BLaER1 treated with 17β-estradiol and CSF1 and Interleukin-3, amounts not matched to agents 10 nM and 100 nM (cell line): ENCODE measurements around the gene LYPD6.

Experiments used
- H3K27ac ChIP-seq, 11 experiments: shearing (Covaris generic); formaldehyde crosslinking; 2 replicates each; pipeline ENCODE4 v1.8.1; 2022
- H3K27me3 ChIP-seq, 11 experiments: shearing (Covaris generic); formaldehyde crosslinking; 2 replicates each; pipeline ENCODE4 v1.8.1; 2022
- H3K36me3 ChIP-seq, 11 experiments: shearing (Covaris generic); formaldehyde crosslinking; 2 replicates each; pipeline ENCODE4 v1.8.1; 2022
- H3K4me1 ChIP-seq, 10 experiments: shearing (Covaris generic); formaldehyde crosslinking; 2 replicates each; pipeline ENCODE4 v1.8.1; 2022
- H3K4me2 ChIP-seq, 11 experiments: shearing (Covaris generic); formaldehyde crosslinking; 2 replicates each; pipeline ENCODE4 v1.8.1; 2022
- H3K4me3 ChIP-seq, 10 experiments: shearing (Covaris generic); formaldehyde crosslinking; 2 replicates each; pipeline ENCODE4 v1.8.1; 2022
- H3K9ac ChIP-seq, 11 experiments: shearing (Covaris generic); formaldehyde crosslinking; 2 replicates each; pipeline ENCODE4 v1.8.1; 2022
- H3K9me3 ChIP-seq, 11 experiments: shearing (Covaris generic); formaldehyde crosslinking; replicated peaks in 1 of 11; 2 replicates each; pipeline ENCODE4 v1.8.1; 2022
- H4K20me1 ChIP-seq, 11 experiments: shearing (Covaris generic); formaldehyde crosslinking; 2 replicates each; pipeline ENCODE4 v1.8.1; 2022
- Cebpa-rat ChIP-seq, 11 experiments: shearing (Covaris generic); IDR thresholded peaks; 2 replicates each; pipeline ENCODE4 v1.8.1; 2022

LYPD6 gene

DNA sequence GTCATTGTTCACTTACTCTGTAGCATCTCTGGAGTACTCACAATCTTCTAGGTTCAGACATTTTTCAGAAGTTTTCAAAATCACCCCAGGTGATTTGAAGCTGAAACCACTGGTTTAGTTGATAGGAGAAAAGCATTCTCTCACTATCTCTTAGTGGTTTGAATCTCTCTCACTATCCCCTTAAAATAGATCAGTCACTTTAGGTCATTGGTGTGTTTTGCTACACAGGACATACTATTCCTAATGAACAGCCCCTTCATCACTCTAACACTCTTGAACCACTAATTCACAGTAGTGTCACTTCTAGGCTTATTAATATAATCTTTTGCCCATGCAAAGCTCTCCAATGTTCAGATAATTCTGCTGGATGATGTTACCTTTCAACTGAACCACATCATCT is 34.5 kb downstream of the LYPD6 start:
- Histone ChIP-seq H3K27me3 (no peaks in the 10 kb centered on the region), H3K9me3 (0 out of 22 replicates have a peak, but pooled peaks cover 0 to 6% (median 0%) of the 10 kb centered on the region in 11 experiments), H3K4me1 (peaks cover 0 to 4% (median 0%) of the 10 kb centered on the region in 10 experiments; a peak in 2 of 20 replicates), H3K4me2 (no peak overlapping the region), H3K4me3 (no peak overlapping the region), H3K36me3 (no peaks in the 10 kb centered on the region), H3K27ac (no peak overlapping the region), H4K20me1 (no peaks in the 10 kb centered on the region), H3K9ac (no peak overlapping the region)
- no peak for TF ChIP-seq Cebpa-rat (IDR thresholded peaks at IDR 0.05)

DNA sequence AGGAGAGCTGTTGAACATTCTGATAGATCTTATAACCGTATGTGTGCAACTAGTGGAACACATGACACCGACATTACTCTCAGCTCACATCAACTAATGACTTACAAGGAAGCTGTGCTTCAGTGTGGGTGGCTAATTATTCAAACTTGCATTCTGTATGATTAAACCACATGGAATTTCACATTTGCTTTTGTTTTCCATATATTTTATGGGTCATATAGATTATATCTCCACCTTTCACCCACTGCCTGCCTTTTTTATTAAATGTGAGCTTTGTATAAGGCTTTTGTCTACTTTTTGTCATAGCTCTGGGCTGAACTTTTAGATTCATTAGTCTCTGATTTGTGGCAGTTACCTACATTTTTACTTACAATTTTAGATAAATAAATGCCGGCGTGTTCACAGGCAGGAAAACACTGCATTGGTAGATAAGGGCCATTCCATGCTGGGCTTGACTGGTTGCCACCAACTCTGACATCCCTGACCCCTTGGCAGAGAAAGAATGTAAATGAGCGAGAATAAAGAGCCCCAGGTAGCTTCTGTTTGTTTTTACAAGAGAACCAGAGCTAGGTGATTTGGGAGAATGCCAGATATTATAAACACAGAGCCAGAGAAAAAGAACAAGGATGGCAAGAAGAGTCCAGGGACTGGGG is 35.7 kb downstream of the LYPD6 start:
- H3K36me3 ChIP-seq = no peaks in the 10 kb centered on the region

DNA sequence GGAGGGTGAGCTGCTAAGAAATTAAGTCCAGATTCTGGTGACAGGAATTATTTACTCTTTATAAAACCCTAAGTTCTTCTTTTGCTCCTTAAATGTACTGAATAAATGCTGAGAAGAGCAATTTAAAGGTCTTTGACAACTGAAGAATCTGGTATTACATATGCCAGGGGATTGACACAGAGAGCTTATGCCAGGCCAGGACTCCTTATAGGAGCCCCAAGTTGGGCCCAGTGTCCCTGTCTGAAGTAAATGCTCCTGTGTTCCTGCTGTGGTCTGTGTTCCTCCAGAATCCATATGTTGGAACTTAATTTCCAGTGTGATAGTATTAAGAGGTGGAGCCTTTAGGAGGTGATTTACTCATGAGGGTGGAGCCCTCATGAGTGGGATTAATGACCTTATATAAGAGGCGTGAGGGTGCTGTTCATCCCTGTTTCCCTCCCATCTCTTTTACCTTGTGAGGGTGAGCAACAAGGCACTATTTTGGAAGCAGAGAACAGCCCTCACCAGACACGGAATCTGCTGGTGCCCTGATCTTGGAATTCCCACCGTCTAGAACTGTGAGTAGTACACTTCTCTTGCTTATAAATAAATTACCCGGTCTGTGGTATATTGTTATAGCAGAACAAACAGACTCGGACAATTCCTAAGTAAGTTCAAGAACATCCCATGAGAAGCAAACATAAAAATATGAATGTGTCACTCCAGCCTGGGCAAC is 39.8 kb downstream of the LYPD6 start:
- no peaks in the 10 kb centered on the region for H4K20me1 ChIP-seq
- no peak overlapping the region for H3K4me2 ChIP-seq
- no peak overlapping the region for H3K27ac ChIP-seq
- H3K4me1 ChIP-seq = peaks cover 0 to 4% (median 0%) of the 10 kb centered on the region in 10 experiments; a peak in 1 of 20 replicates
- H3K9ac ChIP-seq = no peak overlapping the region
- no peaks in the 10 kb centered on the region for H3K36me3 ChIP-seq
- H3K27me3 ChIP-seq = no peaks in the 10 kb centered on the region
- H3K4me3 ChIP-seq = no peak overlapping the region
- 0 out of 22 replicates have a peak, but pooled peaks cover 0 to 6% (median 0%) of the 10 kb centered on the region in 11 experiments for H3K9me3 ChIP-seq
- no peak for TF ChIP-seq Cebpa-rat (IDR thresholded peaks at IDR 0.05)

More for the DNA sequence above, 35.7 kb downstream of the LYPD6 start:
- Histone ChIP-seq H3K27ac (no peak overlapping the region), H3K4me2 (no peak overlapping the region), H3K4me3 (no peak overlapping the region), H3K9me3 (0 out of 22 replicates have a peak, but pooled peaks cover 0 to 6% (median 0%) of the 10 kb centered on the region in 11 experiments), H3K4me1 (peaks cover 0 to 4% (median 0%) of the 10 kb centered on the region in 10 experiments; a peak in 1 of 20 replicates), H4K20me1 (no peaks in the 10 kb centered on the region), H3K9ac (no peak overlapping the region), H3K27me3 (no peaks in the 10 kb centered on the region)
- TF ChIP-seq Cebpa-rat (IDR thresholded peaks at IDR 0.05) = no peak

DNA sequence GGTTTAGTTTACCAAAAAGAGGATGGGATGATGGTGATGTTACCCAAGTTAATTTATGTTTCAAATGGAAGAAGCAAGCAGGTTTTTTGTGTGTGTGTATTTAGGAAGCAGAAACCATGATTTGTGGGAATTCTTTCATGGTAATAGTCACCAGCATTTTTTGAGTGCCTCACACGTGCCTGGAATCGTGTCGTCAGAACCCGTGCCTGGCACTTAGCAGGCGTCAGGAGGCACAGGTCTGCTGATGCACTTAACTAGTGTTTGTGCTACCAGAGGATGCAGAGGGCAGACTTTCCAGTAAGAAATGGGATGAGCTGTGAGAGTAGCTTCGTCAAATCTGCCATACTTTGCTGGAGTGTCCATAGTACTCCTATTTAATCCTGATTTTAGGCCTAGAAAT is 41.1 kb downstream of the LYPD6 start:
- Histone ChIP-seq H3K9ac (no peak overlapping the region), H3K4me2 (no peak overlapping the region), H3K4me3 (no peak overlapping the region), H3K27ac (no peak overlapping the region), H3K9me3 (0 out of 22 replicates have a peak, but pooled peaks cover 0 to 6% (median 0%) of the 10 kb centered on the region in 11 experiments), H4K20me1 (no peaks in the 10 kb centered on the region), H3K4me1 (peaks cover 0 to 3% (median 0%) of the 10 kb centered on the region in 10 experiments; a peak in 1 of 20 replicates), H3K36me3 (no peaks in the 10 kb centered on the region), H3K27me3 (no peaks in the 10 kb centered on the region)
- TF ChIP-seq Cebpa-rat (IDR thresholded peaks at IDR 0.05) = no peak

DNA sequence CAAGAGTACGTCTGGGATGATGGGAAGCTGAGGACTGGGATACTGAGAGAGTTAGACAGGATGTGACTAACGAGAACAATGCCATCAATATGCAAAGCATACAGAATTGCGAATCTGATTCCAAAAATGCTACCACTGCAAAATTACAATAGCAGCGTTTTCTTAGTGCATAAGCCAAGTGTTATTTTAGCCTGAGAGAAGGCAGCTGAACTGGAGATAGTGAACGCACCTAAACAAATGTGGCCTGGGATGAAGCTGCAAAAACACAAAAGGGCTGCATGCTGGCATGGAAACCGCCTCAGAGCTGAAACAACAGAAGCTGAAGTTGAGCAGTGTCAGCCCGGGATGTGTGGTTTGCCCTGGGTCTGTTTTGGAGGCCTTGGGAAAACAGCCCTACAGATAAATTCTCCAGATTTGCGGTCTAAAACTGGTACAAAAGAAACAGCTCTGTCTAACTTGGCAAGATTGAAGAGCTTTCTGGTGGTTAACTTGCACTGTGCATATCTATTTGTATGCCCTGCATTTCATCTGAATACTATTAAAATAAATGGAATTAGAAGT is 45.5 kb downstream of the LYPD6 start:
- H3K36me3 ChIP-seq = no peaks in the 10 kb centered on the region
- H3K27ac ChIP-seq = no peak overlapping the region
- no peak overlapping the region for H3K4me3 ChIP-seq
- H3K9me3 ChIP-seq = no peaks in the 10 kb centered on the region
- H3K9ac ChIP-seq = no peak overlapping the region
- H3K27me3 ChIP-seq = no peaks in the 10 kb centered on the region
- no peaks in the 10 kb centered on the region for H4K20me1 ChIP-seq
- H3K4me1 ChIP-seq = no peaks in the 10 kb centered on the region
- TF ChIP-seq Cebpa-rat (IDR thresholded peaks at IDR 0.05) = no peak
- H3K4me2 ChIP-seq = no peak overlapping the region

DNA sequence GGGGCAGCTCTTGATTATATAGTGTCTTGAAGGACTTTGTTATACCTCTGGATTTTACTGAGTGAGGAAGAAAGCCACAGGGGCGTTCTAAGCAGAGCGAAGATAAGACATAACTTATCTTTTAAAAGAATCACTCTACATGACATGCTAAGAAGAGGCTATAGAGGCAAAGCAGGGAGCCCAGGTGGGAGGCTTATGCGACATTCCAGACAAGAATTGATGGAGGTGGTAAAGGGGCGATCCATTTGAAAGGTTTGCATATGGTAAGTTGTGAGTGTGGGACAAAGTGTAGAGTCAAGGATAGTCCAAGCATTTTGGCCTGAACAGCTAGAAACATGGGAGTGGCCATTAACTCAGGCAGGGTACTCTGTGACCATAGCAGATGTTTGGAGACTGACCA is 49.8 kb downstream of the LYPD6 start:
- Histone ChIP-seq H3K4me3 (no peak overlapping the region), H4K20me1 (no peaks in the 10 kb centered on the region), H3K9me3 (no peaks in the 10 kb centered on the region), H3K4me1 (no peaks in the 10 kb centered on the region), H3K4me2 (no peak overlapping the region), H3K27ac (no peak overlapping the region), H3K36me3 (no peaks in the 10 kb centered on the region), H3K9ac (no peak overlapping the region), H3K27me3 (no peaks in the 10 kb centered on the region)
- TF ChIP-seq Cebpa-rat (IDR thresholded peaks at IDR 0.05) = no peak

DNA sequence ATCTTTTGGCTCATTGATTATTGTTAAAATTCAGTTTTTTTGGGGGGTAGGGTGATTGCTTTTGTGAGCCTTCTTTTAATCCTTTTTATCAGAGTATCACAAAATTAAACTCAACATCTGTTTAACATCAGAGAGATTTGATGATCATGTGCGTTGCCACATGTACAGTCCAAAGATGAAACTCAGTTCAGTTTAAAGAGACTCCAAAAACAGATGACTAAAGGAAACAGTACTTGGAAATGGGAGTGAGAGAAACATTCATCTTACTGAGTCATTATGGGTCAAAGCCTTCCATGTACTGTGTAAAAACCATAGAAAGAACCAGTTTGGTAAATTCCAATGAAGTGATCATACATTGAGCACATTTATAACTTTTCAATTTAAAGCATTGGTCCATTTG is 53.0 kb downstream of the LYPD6 start:
- TF ChIP-seq Cebpa-rat (IDR thresholded peaks at IDR 0.05) = no peak

DNA sequence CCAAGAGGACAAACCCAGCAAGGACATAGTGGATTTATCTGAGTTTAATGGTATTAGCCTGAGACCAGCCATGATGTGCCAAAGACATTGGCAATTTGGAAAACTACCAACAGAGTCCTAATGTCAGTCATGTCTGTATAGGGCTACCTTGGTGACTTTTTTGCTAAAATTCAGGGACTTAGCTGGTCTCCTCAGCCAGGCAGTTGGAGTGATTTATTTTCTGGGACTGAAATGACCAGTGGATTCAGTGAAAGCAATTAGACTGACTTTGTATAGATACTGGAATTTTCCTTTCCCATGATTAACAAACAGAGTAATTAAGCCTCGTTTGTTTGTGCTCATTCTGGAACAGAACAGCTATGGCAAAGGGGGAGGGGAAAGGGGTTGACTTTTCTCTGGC is 55.0 kb downstream of the LYPD6 start:
- Histone ChIP-seq H3K9me3 (no peaks in the 10 kb centered on the region), H3K4me2 (no peak overlapping the region), H3K9ac (no peak overlapping the region), H3K27ac (no peak overlapping the region), H3K27me3 (no peaks in the 10 kb centered on the region), H3K36me3 (no peaks in the 10 kb centered on the region), H3K4me1 (no peaks in the 10 kb centered on the region), H4K20me1 (no peaks in the 10 kb centered on the region), H3K4me3 (no peak overlapping the region)
- TF ChIP-seq Cebpa-rat (IDR thresholded peaks at IDR 0.05) = no peak

More for the DNA sequence above, 53.0 kb downstream of the LYPD6 start:
- H3K9ac ChIP-seq = no peak overlapping the region
- H3K27ac ChIP-seq = no peak overlapping the region
- no peaks in the 10 kb centered on the region for H3K27me3 ChIP-seq
- no peaks in the 10 kb centered on the region for H4K20me1 ChIP-seq
- no peaks in the 10 kb centered on the region for H3K9me3 ChIP-seq
- H3K36me3 ChIP-seq = no peaks in the 10 kb centered on the region
- no peak overlapping the region for H3K4me2 ChIP-seq
- H3K4me1 ChIP-seq = no peaks in the 10 kb centered on the region
- H3K4me3 ChIP-seq = no peak overlapping the region

DNA sequence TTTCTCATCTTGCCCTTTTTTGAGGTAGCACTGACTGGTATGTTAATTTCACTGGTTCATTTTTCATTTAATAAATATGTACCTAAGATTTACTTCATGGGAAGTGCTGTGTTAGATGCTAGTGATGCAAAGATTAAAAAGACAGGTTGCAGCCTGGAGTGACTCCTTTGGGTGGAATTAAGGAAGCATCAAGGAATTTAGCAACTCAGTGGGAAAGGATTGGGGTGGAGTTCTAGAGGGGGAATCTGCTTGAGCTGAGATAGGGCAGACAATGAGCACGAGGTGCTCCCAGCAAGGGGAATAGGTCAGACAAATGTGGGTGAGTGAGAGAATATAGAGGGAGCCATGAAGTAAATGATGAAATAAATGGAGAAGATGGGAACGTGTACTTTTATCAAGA is 57.0 kb downstream of the LYPD6 start:
- no peaks in the 10 kb centered on the region for H3K9me3 ChIP-seq
- H3K27me3 ChIP-seq = no peaks in the 10 kb centered on the region
- no peaks in the 10 kb centered on the region for H4K20me1 ChIP-seq
- H3K4me1 ChIP-seq = no peaks in the 10 kb centered on the region
- no peak overlapping the region for H3K4me2 ChIP-seq
- no peak overlapping the region for H3K27ac ChIP-seq
- no peaks in the 10 kb centered on the region for H3K36me3 ChIP-seq
- no peak overlapping the region for H3K4me3 ChIP-seq
- no peak for TF ChIP-seq Cebpa-rat (IDR thresholded peaks at IDR 0.05)
- no peak overlapping the region for H3K9ac ChIP-seq
